Heart right ventricle (tissue), 16 donors: ENCODE results near the gene PPP6C. TPM values are rescaled to one million over a fixed set of nuclear protein-coding genes. Genes with fewer than 3 reads are reported as not detected.
"Not testable (repeated sequence)": the region's sequence is repeated elsewhere in the genome, so short reads cannot be mapped to it uniquely, and the experiment has no call there.

ENCODE experiments used
- ATAC-seq, 8 donors: fragments of 200-7000 bp; cut with Tn5 transposase; one replicate each; pipeline ENCODE4 v1.9.1; 2020; ENCODE audit warnings: mild to moderate bottlenecking in 8 of 8, moderate library complexity in 8 of 8, moderate number of reproducible peaks in 1 of 8
- DNase-seq, 2 donors: peaks; one replicate each; pipeline ENCODE4 v3.0.0-alpha.2; 2020
- H3K27ac ChIP-seq, 10 donors: fragments of 200-600 bp; sonication (generic) in 2 of 10; one replicate each; pipeline versions ENCODE4 v1.5.0 to v1.8.0; 2020 to 2022; ENCODE audit warnings: mild to moderate bottlenecking in 3 of 10
- H3K27me3 ChIP-seq, 7 donors: fragments of 200-600 bp; one replicate each; pipeline ENCODE4 v1.8.0; 2021 to 2022; ENCODE audit warnings: mild to moderate bottlenecking in 2 of 7
- H3K36me3 ChIP-seq, 9 donors: fragments of 200-600 bp; sonication (generic) in 1 of 9; one replicate each; pipeline versions ENCODE4 v1.5.0 to v1.8.0; 2020 to 2022; ENCODE audit warnings: mild to moderate bottlenecking in 2 of 9
- H3K4me1 ChIP-seq, 9 donors: fragments of 200-600 bp; sonication (generic) in 1 of 9; one replicate each; pipeline versions ENCODE4 v1.5.0 to v1.8.0; 2020 to 2022; ENCODE audit warnings: mild to moderate bottlenecking in 4 of 9
- H3K4me3 ChIP-seq, 10 donors: fragments of 200-600 bp; sonication (generic) in 2 of 10; one replicate each; pipeline versions ENCODE4 v1.5.0 to v1.8.0; 2020 to 2022; ENCODE audit warnings: mild to moderate bottlenecking in 7 of 10, moderate library complexity in 2 of 10
- H3K9me3 ChIP-seq, 11 donors: fragments of 200-600 bp in 10 of 11; sonication (generic) in 2 of 11; one replicate each; pipeline versions ENCODE4 v1.5.0 to v1.8.0; 2013 to 2022; ENCODE audit warnings: mild to moderate bottlenecking in 2 of 11, control low read depth in 1 of 11, moderate library complexity in 1 of 11
- CTCF ChIP-seq, 9 donors: fragments of 200-600 bp; sonication (generic) in 2 of 9; IDR thresholded peaks; one replicate each; pipeline versions ENCODE4 v1.5.0 to v1.8.0; 2021 to 2022; ENCODE audit warnings: antibody characterized with exemption in 9 of 9, mild to moderate bottlenecking in 5 of 9, moderate library complexity in 1 of 9
- WGBS, 2 donors: extraction: QIAGEN DNeasy Blood & Tissue Kit; methylation state at CpG; one replicate each; pipeline ENCODE4 v1.1.7; 2013; ENCODE audit warnings: inconsistent platforms in 1 of 2; 5-methylcytosine and 5-hydroxymethylcytosine counted together
- intact Hi-C, 10 donors: fragments of 100-400 bp; cut with DNase I; formaldehyde crosslinking; loops; one replicate each; pipeline versions ENCODE4 v1.11.1 to v1.14.2; 2022
- polyA plus RNA-seq, 2 donors: library from polyadenylated mRNA; stranded (reverse); fragments of 200-250 nt; gene quantifications; one replicate each; pipeline ENCODE4 v1.2.3, GENCODE V29; 2013
- total RNA-seq, 10 donors: library from RNA; stranded (reverse); fragmentation: NEBNext Ultra II Directional in 3 of 10; extraction: Animal tissue kit (Norgen Biotek cat#: 25700) in 3 of 10; gene quantifications; one replicate each; pipeline versions ENCODE4 v1.2.1 to v1.2.4, GENCODE V29; 2021 to 2023
- donor health status: Arrhythmogenic right ventricular cardiomyopathy.
- donor health status: ischemic (EF 13 %, LVEDD 7.1; RV severe dilation, severe dysfunction).
- donor health status: healthy with polysubstance abuse.
- donor health status: DM: no; HTN: yes; CAD: no.
- donor health status: DM: no; HTN: no; CAD: no.
- donor health status: ischemic (EF 25% LVEDD 6.9; RV normal size, moderate dysfunction).
- donor health status: ischemic (EF 25% LVEDD 5.7; RV mildly dilated, moderate dysfunction).
- donor health status: healthy.
- donor health status: DM: yes; HTN: yes; CAD: no.
- donor health status: Ischemic cardiomyopathy.
- donor health status: ischemic (EF 35%, LVEDD 5.7; RV mildly dilated, moderate dysfunction).
- donor health status: nonischemic (EF 11% LVEDD 7.7; RV severe dilation, severe dysfunction).
- donor health status: DM: yes; HTN: yes; CAD: no.
- donor health status: PGD.
- donor health status: ischemic (EF 29% LVEDD 5.4; RV normal size, mild dysfunction).
- donor health status: nonischemic (EF 23%, LVEDD 6.1; RV moderate dilation, normal function).

PPP6C gene
- total and polyA plus RNA-seq, 12 donors, result 10.3 to 41.5 (median 37.4) TPM

- 77 to 81% methylated on average over 7 of the region's 7 CpGs for WGBS, 2 donors
- no peak for TF ChIP-seq CTCF (IDR thresholded peaks at IDR 0.05)
- DNase-seq (no peak), ATAC-seq (peak in 5 of 8 donors; percentile 7 to 41 (median 22))
- Histone ChIP-seq H3K4me3 (no peak overlapping the region), H3K4me1 (peaks cover 0 to 26% (median 0%) of the 10 kb centered on the region in 9 donors), H3K27me3 (no peaks in the 10 kb centered on the region), H3K9me3 (no peaks in the 10 kb centered on the region), H3K27ac (peak overlapping the region in 1 of 10 donors; percentile 50), H3K36me3 (no peaks in the 10 kb centered on the region)
- intact Hi-C loops, result no loop called here
Measured at GRCh38 chr9:125125523-125125922, 64.1 kb downstream of the PPP6C start.

GRCh38 chr9:125121146-125121545 is 68.5 kb downstream of the PPP6C start:
- Histone ChIP-seq H3K27ac (no peak overlapping the region), H3K4me3 (no peak overlapping the region), H3K4me1 (peaks cover 0 to 17% (median 0%) of the 10 kb centered on the region in 9 donors), H3K36me3 (no peaks in the 10 kb centered on the region), H3K9me3 (no peaks in the 10 kb centered on the region), H3K27me3 (no peaks in the 10 kb centered on the region)
- WGBS, 2 donors, result 64 to 65% methylated on average over 2 of the region's 2 CpGs
- intact Hi-C loops, result no loop called here
- DNase-seq (no peak), ATAC-seq (no peak)
- TF ChIP-seq CTCF (IDR thresholded peaks at IDR 0.05), result no peak

GRCh38 chr9:125119643-125120286 is 69.8 kb downstream of the PPP6C start:
- ATAC-seq (no peak), DNase-seq (no peak)
- Histone ChIP-seq H3K4me3 (no peak overlapping the region), H3K27ac (no peak overlapping the region), H3K9me3 (no peaks in the 10 kb centered on the region), H3K4me1 (peaks cover 0 to 7% (median 0%) of the 10 kb centered on the region in 9 donors), H3K36me3 (no peaks in the 10 kb centered on the region), H3K27me3 (no peaks in the 10 kb centered on the region)
- WGBS, 2 donors, result 81 to 82% methylated on average over 4 of the region's 4 CpGs
- TF ChIP-seq CTCF (IDR thresholded peaks at IDR 0.05), result no peak
- intact Hi-C loops, result no loop called here

GRCh38 chr9:125118696-125119095 is 70.9 kb downstream of the PPP6C start:
- H3K9me3 ChIP-seq, intact Hi-C loops, H3K36me3 ChIP-seq, H3K4me1 ChIP-seq, H3K4me3 ChIP-seq, DNase-seq, H3K27me3 ChIP-seq, H3K27ac ChIP-seq, ATAC-seq: not testable (repeated sequence)
- WGBS, 2 donors, result 98% methylated on average over 2 of the region's 2 CpGs

GRCh38 chr9:125114503-125114902 is 75.1 kb downstream of the PPP6C start:
- 86 to 98% methylated on average over 4 of the region's 4 CpGs for WGBS, 2 donors
- H3K4me3 ChIP-seq, intact Hi-C loops: not testable (repeated sequence)

More at GRCh38 chr9:125114503-125114902, 75.1 kb downstream of the PPP6C start:
- not testable (repeated sequence) for H3K27me3 ChIP-seq, H3K36me3 ChIP-seq, H3K4me1 ChIP-seq, DNase-seq, ATAC-seq, H3K27ac ChIP-seq
- peaks cover 0 to 24% (median 0%) of the 10 kb centered on the region in 11 donors for H3K9me3 ChIP-seq
